H54 (cell line): Measurements from ENCODE around the gene ARFRP1.
A peak's percentile ranks its signal among the peaks of the same experiment; 100 is the strongest.
"Not testable (repeated sequence)": the region's sequence is repeated elsewhere in the genome, so short reads cannot be mapped to it uniquely, and the experiment has no call there.

ENCODE experiments used
- DNase-seq: peaks from one replicate; pipeline ENCODE4 v3.0.0; 2011; ENCODE audit warnings: low spot score, mixed read lengths; ENCODE audit not compliant: insufficient read length
- FAIRE-seq: peaks from 3 replicates; lab custom pipeline; 2011; peaks lifted over from hg19 to GRCh38; lab: Jason Lieb, UNC
- POLR2A ChIP-seq: IDR thresholded peaks from 2 replicates; pipeline ENCODE4 v1.6.1; 2011; ENCODE audit warnings: low read depth, mild to moderate bottlenecking, low read length

Gene ARFRP1

DNA sequence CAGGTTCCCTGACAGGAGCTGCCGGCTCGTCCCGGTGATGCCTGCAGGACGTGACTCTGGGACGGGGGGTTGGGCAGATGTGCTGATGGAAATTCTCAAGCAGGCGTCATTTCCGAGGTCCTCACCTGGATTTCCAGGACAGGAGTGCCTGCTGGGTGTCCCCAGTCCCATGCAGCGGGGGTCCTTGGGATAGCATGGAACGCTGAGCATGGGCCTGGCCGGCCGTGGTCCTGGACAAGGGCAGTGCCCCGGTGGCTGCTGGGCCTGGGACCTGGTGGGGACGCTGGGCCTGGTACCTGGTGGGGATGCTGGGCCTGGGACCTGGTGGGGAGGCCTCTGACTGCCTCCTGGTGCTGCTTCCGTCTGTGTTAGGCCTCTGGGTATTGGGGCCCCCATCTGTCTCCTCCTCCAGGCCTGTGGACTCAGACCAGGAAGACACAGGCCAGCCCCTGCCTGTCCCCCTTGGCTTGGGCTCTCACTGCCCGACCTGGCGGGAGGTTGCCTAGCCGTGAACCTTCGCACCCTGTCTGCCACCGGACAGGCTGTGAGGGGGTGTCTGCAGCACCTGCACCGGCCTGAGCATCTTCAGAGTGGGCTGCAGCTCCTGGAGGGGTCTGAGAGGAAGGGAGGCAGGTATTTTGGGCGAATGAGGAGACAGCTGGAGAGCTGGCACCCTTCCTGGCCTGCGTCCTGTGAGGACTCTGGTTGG lies 43.5 kb downstream of the ARFRP1 start:
- no peak for TF ChIP-seq POLR2A
- FAIRE-seq (no peak), DNase-seq (no peak)

DNA sequence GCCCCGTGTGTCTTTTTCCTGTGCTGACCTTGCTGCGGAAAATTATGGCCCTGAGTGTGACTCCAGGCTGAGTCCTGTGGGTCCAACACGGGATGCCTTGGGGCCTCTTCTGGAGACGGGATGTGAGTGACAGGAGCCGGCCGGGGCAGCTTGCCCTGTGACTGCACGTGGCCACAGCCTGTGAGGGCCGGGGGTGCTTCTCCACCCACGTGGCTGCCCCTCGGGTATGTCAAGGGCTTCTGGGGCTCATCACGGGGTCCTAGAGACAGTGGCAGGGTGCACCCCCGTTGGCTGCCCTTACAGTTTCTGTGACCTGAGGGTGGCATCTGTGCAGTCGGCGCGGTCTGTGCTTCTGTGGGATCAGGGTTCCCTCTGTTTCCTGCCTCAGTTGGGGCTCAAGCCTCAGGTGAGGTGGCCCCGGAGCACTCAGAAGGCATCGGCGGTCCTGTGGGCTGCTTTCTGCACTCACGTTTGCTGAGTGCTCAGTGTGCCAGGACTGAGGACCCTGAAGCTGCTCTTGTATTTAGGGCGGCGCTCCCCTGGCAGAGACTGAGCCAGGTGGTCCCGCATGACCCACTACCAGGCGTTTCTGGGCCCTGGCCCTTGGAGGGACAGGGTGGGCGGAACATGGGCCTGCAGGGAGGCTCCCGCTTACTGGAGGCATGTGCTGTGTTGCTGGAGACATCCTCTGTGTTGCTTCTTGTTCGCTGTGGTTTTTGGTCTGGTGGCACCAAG lies 44.3 kb downstream of the ARFRP1 start:
- FAIRE-seq, result no peak
- TF ChIP-seq POLR2A, result no peak
- no peak for DNase-seq

DNA sequence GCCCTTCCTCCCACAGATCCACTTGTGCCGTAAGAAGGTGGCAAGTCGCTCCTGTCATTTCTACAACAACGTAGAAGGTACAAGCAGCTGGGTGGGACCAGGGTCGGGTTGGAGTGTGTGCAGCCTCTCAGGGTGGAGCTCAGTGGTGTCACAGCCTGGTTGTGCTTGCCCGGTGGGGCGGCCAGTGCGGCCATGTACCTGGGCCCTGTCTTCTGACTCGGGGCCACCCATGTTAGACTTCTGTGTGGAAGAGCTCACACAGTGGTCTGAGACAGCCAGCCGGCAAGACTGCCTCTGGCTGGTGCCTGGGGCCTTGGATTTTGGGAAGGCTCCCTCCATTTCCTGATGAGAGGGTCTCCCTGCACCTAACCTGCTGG lies 45.0 kb downstream of the ARFRP1 start:
- no peak for TF ChIP-seq POLR2A
- DNase-seq (no peak), FAIRE-seq (no peak)

DNA sequence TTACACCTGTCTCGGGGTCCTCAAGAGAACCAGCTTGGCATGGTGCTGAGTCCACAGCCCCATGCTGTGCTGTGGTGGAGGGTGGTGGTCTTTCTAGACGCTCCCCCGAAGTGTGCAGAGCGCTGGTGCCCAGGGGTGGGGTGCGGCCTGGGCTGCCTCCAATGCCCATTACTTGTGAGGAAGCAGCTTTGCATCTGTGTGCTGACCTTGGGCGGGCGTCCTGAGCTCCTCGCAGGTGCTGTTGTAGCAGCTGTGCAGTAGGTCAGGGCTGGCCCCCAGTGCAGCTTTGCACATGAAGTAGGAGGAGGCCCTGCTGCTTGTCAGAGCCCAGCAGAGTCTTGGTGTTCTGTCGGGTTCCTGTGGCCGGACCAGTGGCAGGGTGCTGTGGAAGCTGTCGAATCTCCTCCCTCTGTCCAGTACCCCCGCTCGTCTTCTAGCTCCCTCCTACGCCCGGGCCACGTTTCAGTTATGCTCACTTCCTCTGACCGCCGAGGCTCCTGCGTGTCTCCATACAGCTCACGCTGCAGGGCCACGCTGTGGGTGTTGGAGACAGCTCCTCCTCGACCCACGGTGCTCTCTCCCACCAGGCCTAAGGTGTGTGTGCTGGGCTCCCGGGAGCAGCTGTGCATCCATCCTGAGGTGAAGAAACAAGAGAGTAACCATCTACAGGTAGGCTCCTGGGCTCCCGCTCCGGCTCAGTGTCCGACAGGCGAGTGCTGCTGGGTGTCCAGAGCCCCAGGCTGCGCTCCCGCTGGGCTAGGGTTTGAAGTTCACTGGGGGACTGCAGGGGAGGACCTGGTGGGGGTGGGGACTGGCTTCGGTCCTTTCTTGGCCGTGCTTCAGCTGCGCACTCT lies 45.6 kb downstream of the ARFRP1 start:
- no peak for TF ChIP-seq POLR2A
- no peak for FAIRE-seq
- DNase-seq, result no peak

DNA sequence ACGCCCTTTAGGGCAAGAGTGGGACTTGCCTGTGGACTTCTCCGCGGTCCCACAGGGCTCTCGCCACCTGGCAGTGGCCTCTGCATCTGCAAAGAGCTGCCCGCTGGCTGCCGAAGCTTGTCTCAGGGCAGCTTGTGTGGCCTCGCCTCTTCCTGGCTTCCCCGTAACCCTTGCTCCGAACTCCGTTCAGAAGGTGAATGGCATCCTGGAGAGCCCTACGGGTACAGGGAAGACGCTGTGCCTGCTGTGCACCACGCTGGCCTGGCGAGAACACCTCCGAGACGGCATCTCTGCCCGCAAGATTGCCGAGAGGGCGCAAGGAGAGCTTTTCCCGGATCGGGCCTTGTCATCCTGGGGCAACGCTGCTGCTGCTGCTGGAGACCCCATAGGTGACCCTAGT lies 46.7 kb downstream of the ARFRP1 start:
- TF ChIP-seq POLR2A, result no peak
- DNase-seq (no peak), FAIRE-seq (no peak)

DNA sequence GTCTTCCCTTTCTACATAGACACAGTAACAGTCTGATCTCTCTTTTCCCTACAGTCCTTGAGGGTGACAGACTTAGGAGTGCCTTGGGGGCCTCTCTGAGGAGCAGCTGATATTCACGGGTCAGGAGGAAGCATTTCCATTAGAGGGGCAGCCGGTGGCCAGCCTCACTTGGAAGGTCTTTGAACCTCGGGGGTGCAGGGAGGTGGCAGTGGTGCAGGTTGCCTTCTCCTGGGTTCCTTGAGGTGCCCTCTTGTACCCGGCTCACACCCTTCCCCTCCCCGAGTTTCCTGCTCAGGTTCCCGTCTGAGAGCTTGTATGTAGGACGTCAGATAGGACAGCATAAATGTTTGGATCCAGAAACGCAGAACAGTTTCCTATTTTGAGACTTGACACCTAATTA lies 47.2 kb downstream of the ARFRP1 start:
- DNase-seq (no peak), FAIRE-seq (no peak)
- no peak for TF ChIP-seq POLR2A

DNA sequence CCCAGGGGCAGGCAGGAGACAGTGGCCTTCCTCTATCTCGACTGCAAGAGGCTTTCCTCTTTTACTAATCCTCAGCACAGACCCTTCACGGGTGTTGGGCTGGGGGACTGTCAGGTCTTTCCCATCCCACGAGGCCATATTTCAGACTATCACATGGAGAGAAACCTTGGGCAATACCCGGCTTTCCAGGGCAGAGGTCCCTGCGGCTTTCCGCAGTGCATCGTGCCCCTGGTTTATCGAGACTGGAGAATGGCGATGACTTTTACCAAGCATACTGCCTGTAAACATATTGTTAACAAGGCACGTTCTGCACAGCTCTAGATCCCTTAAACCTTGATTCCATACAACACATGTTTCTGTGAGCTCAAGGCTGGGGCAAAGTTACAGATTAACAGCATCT lies 47.6 kb downstream of the ARFRP1 start:
- FAIRE-seq, DNase-seq: not testable (repeated sequence)

DNA sequence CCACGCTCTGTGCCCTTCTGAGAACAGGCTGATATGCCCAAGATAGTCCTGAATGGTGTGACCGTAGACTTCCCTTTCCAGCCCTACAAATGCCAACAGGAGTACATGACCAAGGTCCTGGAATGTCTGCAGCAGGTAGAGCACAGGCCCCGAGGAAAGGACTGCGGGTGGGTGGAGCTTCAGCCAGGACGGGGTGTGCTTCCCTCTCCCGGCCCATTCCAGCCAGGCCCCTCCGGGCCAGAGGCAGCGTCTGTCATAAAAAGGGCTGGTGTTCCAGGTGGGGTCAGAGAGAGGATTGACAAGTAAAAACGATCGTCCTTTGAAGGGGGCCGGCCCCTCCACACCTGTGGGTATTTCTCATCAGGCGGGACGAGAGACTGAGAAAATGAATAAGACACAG lies 48.4 kb downstream of the ARFRP1 start:
- no peak for TF ChIP-seq POLR2A
- DNase-seq (no peak), FAIRE-seq (no peak)

DNA sequence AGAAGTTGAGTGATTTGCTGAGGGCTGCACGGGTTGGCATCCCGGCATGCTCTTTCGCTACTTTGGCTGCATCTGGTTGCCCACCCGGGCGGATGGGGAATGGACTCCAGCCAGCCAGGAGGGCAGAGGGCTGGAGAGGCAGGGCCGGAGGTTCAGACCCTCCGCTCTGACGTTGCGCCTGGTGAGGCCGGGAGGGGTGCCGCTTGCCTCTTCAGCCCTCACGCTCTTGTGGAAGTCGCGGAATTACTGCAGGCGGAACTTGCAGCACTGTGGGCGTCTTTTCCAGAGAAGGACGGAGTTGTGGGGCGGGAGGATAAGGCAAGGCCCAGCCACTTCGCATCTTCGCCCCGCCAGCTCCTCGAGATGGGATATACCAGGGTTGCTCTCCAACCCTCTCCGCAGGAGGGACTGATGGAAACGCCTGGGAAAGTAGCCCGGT lies 49.0 kb downstream of the ARFRP1 start:
- no peak for TF ChIP-seq POLR2A
- DNase-seq (no peak), FAIRE-seq (no peak)

DNA sequence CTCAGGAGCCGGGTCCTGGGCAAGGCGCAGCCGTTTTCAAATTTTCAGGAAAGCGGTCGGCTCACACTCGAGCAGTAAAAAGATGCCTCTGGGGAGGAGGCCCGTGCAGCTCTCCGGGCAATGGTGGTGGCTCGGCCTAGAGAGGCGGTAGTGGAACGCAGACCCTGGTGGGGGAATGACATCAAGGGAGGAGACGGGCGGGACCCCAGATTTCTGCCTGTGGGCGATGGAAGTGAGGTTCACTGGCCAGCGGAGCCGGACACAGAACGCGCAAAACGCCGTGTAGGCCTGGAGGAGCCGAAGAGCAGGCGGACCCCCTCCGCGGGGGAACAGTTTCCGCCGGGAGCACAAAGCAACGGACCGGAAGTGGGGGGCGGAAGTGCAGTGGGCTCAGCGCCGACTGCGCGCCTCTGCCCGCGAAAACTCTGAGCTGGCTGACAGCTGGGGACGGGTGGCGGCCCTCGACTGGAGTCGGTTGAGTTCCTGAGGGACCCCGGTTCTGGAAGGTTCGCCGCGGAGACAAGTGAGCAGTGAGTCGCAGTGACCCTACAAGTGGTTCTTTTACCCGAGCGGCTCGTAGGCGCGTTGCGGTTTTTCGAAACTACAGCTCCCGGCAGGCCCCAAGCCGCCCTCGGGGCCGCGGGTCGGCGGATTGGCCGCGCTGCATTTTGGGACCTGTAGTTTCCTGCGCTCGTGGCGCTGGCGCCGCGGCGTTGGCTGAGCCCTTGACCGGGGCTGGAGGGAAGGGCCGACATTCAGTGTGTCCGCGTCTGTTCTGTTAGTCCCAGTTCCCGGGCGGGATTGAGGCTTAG lies 49.6 kb downstream of the ARFRP1 start, which contains the start of gene RTEL1:
Gene RTEL1 (plus strand): TSS at position 376 of the 812 bp plus-strand sequence. CDS start 1,091 bp downstream, outside the sequence.
- TF ChIP-seq POLR2A, result peak; percentile 63
- FAIRE-seq (no peak), DNase-seq (peak; percentile 99)

DNA sequence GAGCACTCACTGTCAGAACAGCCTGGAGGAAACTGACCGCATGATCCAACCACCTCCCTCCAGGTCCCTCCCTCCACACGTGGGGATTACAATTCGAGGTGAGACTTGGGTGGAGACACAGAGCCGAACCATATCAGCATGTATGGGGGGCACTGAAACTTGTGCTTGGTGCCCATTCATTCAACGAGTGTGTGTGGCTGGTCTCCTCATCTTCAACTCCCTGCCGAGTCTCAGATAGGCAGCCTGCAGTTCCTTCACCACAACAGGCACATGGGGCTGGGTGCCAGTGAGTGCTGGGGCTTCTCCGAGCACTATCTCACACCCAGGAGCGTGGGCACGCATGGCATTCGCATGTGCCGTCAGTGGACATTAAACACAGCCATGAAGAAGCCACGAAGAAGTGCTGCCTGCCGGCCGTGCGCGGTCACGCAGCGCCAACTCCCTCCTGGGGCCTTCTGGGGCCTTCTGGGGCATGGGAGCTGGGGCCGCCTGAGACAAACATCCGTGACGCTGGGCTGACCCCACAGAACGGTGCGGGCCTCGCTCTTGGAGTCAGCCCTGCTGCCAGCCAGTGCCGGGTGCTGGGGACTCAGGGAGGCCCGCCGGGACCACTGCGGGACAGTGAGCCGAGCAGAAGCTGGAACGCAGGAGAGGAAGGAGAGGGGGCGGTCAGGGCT lies 50.4 kb downstream of the ARFRP1 start:
- DNase-seq (no peak), FAIRE-seq (no peak)
- TF ChIP-seq POLR2A, result no peak

DNA sequence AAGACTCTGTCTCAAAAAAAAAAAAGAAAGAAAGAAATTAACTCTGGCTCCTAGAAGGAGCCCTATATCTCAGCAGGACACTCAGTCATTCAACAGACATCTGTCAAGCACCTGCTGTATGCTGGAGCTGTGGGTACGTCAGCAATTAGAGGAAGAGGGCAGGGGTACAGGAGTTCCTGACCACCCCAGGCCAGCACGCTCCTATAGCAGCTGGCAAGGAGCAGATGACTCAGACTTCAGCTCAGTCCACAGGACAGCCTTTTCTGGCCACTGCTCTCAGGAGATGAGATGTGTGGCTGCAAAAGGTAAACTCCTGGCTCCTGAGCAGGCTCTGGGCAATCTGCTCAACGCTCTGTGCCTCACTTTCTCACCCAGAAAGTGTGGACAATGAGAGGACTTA lies 51.3 kb downstream of the ARFRP1 start:
- DNase-seq, result no peak
- no peak for FAIRE-seq
- TF ChIP-seq POLR2A, result no peak

DNA sequence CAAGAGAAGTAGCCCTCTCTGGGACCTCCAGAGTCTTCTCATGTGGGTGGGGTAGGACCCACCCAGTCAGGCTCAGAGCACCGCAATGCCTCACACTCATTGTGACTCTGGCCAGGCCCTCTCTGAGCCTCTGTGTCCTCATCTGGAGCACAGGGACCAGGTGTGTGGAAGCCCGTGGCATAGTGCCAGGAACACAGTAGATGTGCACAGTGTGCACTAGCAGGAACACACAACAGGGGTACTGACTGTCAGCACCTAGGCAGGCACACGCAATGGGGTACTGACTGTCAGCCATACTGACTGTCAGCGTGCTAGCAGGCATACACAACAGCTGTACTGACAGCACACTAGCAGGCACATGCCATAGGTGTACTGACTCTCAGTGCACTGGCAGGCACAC lies 52.5 kb downstream of the ARFRP1 start:
- no peak for TF ChIP-seq POLR2A
- DNase-seq, result no peak
- FAIRE-seq, result no peak
